NAMALWA (cell line): Measurements from ENCODE around the gene CTCFL.

Experiments
- DNase-seq: peaks from one replicate; pipeline ENCODE4 v3.0.0-alpha.2; 2015; ENCODE audit warnings: low spot score

Gene CTCFL

GRCh38 chr20:57465943-57466342 is 59.0 kb downstream of the CTCFL start:
- no peak for DNase-seq

- no peak for DNase-seq
Observed at GRCh38 chr20:57465486-57465885, 59.5 kb downstream of the CTCFL start.

- DNase-seq: peak; percentile 63
Observed at GRCh38 chr20:57464642-57465211, 60.2 kb downstream of the CTCFL start.

GRCh38 chr20:57462781-57463180 is 62.2 kb downstream of the CTCFL start:
- no peak for DNase-seq

GRCh38 chr20:57461726-57462125 is 63.2 kb downstream of the CTCFL start:
- no peak for DNase-seq

GRCh38 chr20:57460781-57461465 is 64.0 kb downstream of the CTCFL start:
- DNase-seq: no peak

- DNase-seq: no peak
Observed at GRCh38 chr20:57459897-57460296, 65.0 kb downstream of the CTCFL start.

GRCh38 chr20:57459278-57459677 is 65.7 kb downstream of the CTCFL start:
- DNase-seq: no peak

- DNase-seq: no peak
Observed at GRCh38 chr20:57458400-57459160, 66.4 kb downstream of the CTCFL start.

GRCh38 chr20:57457243-57458095 is 67.5 kb downstream of the CTCFL start:
- no peak for DNase-seq

GRCh38 chr20:57456116-57456515 is 68.8 kb downstream of the CTCFL start:
- DNase-seq: no peak

- no peak for DNase-seq
Observed at GRCh38 chr20:57455386-57455785, 69.6 kb downstream of the CTCFL start.

- DNase-seq: peak; percentile 52
Observed at GRCh38 chr20:57451795-57452661, 72.9 kb downstream of the CTCFL start.

- DNase-seq: no peak
Observed at GRCh38 chr20:57451431-57451794, 73.5 kb downstream of the CTCFL start.

GRCh38 chr20:57450931-57451330 is 74.0 kb downstream of the CTCFL start:
- peak; percentile 51 for DNase-seq

GRCh38 chr20:57450419-57450818 is 74.5 kb downstream of the CTCFL start:
- DNase-seq: peak; percentile 78

GRCh38 chr20:57449398-57450354 is 75.3 kb downstream of the CTCFL start:
- DNase-seq: no peak

- DNase-seq: no peak
Observed at GRCh38 chr20:57448764-57449354, 76.1 kb downstream of the CTCFL start.
